ENCODE measurements around the gene MXRA5. TPM values are rescaled to one million over a fixed set of nuclear protein-coding genes. Genes with fewer than 3 reads are reported as not detected.
"Not testable (repeated sequence)": the region's sequence is repeated elsewhere in the genome, so short reads cannot be mapped to it uniquely, and the experiment has no call there.

Gene MXRA5
- total RNA-seq: 3.9 TPM

- peak; percentile 57 for ATAC-seq
Observed at GRCh38 chrX:3346501-3347259, at the start of gene MXRA5. Gene MXRA5, minus strand, starts transcription at chrX:3346652. Its CDS starts 2,819 bp downstream, at chrX:3343833.

GRCh38 chrX:3393581-3394111 lies 47.2 kb upstream of the MXRA5 start:
- ATAC-seq: no peak

- ATAC-seq: no peak
Observed at GRCh38 chrX:3393178-3393577, 46.7 kb upstream of the MXRA5 start.

GRCh38 chrX:3388457-3388856 lies 42.0 kb upstream of the MXRA5 start:
- ATAC-seq: no peak

GRCh38 chrX:3384327-3384726 lies 37.9 kb upstream of the MXRA5 start:
- ATAC-seq: no peak

- ATAC-seq: no peak
Observed at GRCh38 chrX:3380603-3381002, 34.2 kb upstream of the MXRA5 start.

- no peak for ATAC-seq
Observed at GRCh38 chrX:3379111-3379510, 32.7 kb upstream of the MXRA5 start.

- ATAC-seq: no peak
Observed at GRCh38 chrX:3378156-3378555, 31.7 kb upstream of the MXRA5 start.

- ATAC-seq: no peak
Observed at GRCh38 chrX:3377560-3377959, 31.1 kb upstream of the MXRA5 start.

GRCh38 chrX:3375878-3376508 lies 29.5 kb upstream of the MXRA5 start:
- not testable (repeated sequence) for ATAC-seq

GRCh38 chrX:3374108-3374800 lies 27.8 kb upstream of the MXRA5 start:
- ATAC-seq: no peak

- ATAC-seq: peak; percentile 74
Observed at GRCh38 chrX:3371163-3371562, 24.7 kb upstream of the MXRA5 start.

GRCh38 chrX:3370656-3371055 lies 24.2 kb upstream of the MXRA5 start:
- peak; percentile 37 for ATAC-seq

GRCh38 chrX:3362956-3363355 lies 16.5 kb upstream of the MXRA5 start:
- ATAC-seq: peak; percentile 88

- no peak for ATAC-seq
Observed at GRCh38 chrX:3360881-3361280, 14.4 kb upstream of the MXRA5 start.

- ATAC-seq: not testable (repeated sequence)
Observed at GRCh38 chrX:3352741-3353140, 6.3 kb upstream of the MXRA5 start.

- no peak for ATAC-seq
Observed at GRCh38 chrX:3351276-3351675, 4.8 kb upstream of the MXRA5 start.

GRCh38 chrX:3348191-3348590 lies 1.7 kb upstream of the MXRA5 start:
- ATAC-seq: peak; percentile 64

GRCh38 chrX:3345281-3346191 lies 916 bp downstream of the MXRA5 start:
- ATAC-seq: peak; percentile 67

GRCh38 chrX:3343569-3343968 lies 2.9 kb downstream of the MXRA5 start:
- ATAC-seq: not testable (repeated sequence)

GRCh38 chrX:3340016-3340415 lies 6.4 kb downstream of the MXRA5 start:
- no peak for ATAC-seq

GRCh38 chrX:3326681-3327080 lies 19.8 kb downstream of the MXRA5 start:
- no peak for ATAC-seq

All from esophagus mucosa (tissue), 1 donor.